HS-27A (cell line): ENCODE results near the gene INKA1.
"Not testable (repeated sequence)": the region's sequence is repeated elsewhere in the genome, so short reads cannot be mapped to it uniquely, and the experiment has no call there.

ENCODE experiments used
- DNase-seq: peaks from one replicate; pipeline ENCODE4 v3.0.0-alpha.2; 2012; ENCODE audit warnings: low read depth, missing footprints

The INKA1 gene

GRCh38 chr3:49802719-49803464, at the start of gene INKA1:
INKA1 (plus strand) TSS chr3:49803261; CDS start chr3:49803393, 132 bp downstream.
- peak; percentile 50 for DNase-seq

GRCh38 chr3:49754536-49754935, 48.5 kb upstream of the INKA1 start:
- DNase-seq = no peak

GRCh38 chr3:49756036-49756435, 47.0 kb upstream of the INKA1 start:
- DNase-seq = no peak

GRCh38 chr3:49757197-49757596, 45.9 kb upstream of the INKA1 start:
- DNase-seq = no peak

- DNase-seq = no peak
Observed at GRCh38 chr3:49759226-49759625, 43.8 kb upstream of the INKA1 start.

- DNase-seq = no peak
Observed at GRCh38 chr3:49761661-49762060, 41.4 kb upstream of the INKA1 start.

GRCh38 chr3:49763981-49764380, 39.1 kb upstream of the INKA1 start:
- DNase-seq = no peak

GRCh38 chr3:49769286-49769915, 33.7 kb upstream of the INKA1 start:
- no peak for DNase-seq

GRCh38 chr3:49769926-49770325, 33.1 kb upstream of the INKA1 start:
- DNase-seq = no peak

- no peak for DNase-seq
Observed at GRCh38 chr3:49771340-49771938, 31.6 kb upstream of the INKA1 start.

GRCh38 chr3:49772703-49773102, 30.4 kb upstream of the INKA1 start:
- no peak for DNase-seq

GRCh38 chr3:49775538-49775937, 27.5 kb upstream of the INKA1 start:
- DNase-seq = no peak

GRCh38 chr3:49776101-49776500, 27.0 kb upstream of the INKA1 start:
- not testable (repeated sequence) for DNase-seq

GRCh38 chr3:49779358-49780079, 23.5 kb upstream of the INKA1 start:
- DNase-seq = no peak

GRCh38 chr3:49780080-49780974, 22.7 kb upstream of the INKA1 start:
- no peak for DNase-seq

GRCh38 chr3:49780975-49781365, 22.1 kb upstream of the INKA1 start:
- not testable (repeated sequence) for DNase-seq

- DNase-seq = no peak
Observed at GRCh38 chr3:49781415-49782199, 21.5 kb upstream of the INKA1 start.

GRCh38 chr3:49782277-49782676, 20.8 kb upstream of the INKA1 start:
- DNase-seq = not testable (repeated sequence)

GRCh38 chr3:49785565-49786356, 17.3 kb upstream of the INKA1 start:
- no peak for DNase-seq
